Activated T-cell treated with anti-CD3 and anti-CD28 coated beads, Interleukin-2, amount 50 U/mL, for 72 hours (primary cell): ENCODE data around the gene INSR. TPM values are rescaled to one million over a fixed set of nuclear protein-coding genes. Genes with fewer than 3 reads are reported as not detected.

Experiments
- ATAC-seq, 2 donors: fragments of 150-1000 bp; cut with Tn5 transposase; replicated peaks in 1 of 2; 2 replicates each; pipeline ENCODE4 v1.10.0; 2021; ENCODE audit warnings: moderate library complexity in 2 of 2, mild to moderate bottlenecking in 1 of 2
- DNase-seq, 2 donors: peaks; one replicate each; pipeline ENCODE4 v3.0.0; 2021 to 2022; ENCODE audit warnings: mixed read lengths in 1 of 2
- H3K27ac Mint-ChIP-seq: one replicate; pipeline ENCODE4 v1.8.0; 2022; ENCODE audit warnings: mild to moderate bottlenecking, moderate library complexity, mixed read lengths
- H3K27me3 Mint-ChIP-seq: one replicate; pipeline ENCODE4 v1.8.0; 2022; ENCODE audit warnings: low read depth, mixed read lengths
- H3K36me3 Mint-ChIP-seq, 2 donors: one replicate each; pipeline ENCODE4 v1.8.0; 2022; ENCODE audit warnings: mixed read lengths in 2 of 2, mild to moderate bottlenecking in 1 of 2; ENCODE audit not compliant: insufficient read depth in 2 of 2
- H3K4me1 Mint-ChIP-seq: one replicate; pipeline ENCODE4 v1.8.0; 2022; ENCODE audit warnings: low read depth, mixed read lengths
- H3K4me3 Mint-ChIP-seq, 2 donors: one replicate each; pipeline ENCODE4 v1.8.0; 2022; ENCODE audit warnings: mild to moderate bottlenecking in 2 of 2, mixed read lengths in 2 of 2, moderate library complexity in 2 of 2
- H3K9me3 Mint-ChIP-seq, 2 donors: one replicate each; pipeline ENCODE4 v1.8.0; 2022; ENCODE audit warnings: mixed read lengths in 2 of 2
- total RNA-seq, 2 donors: library from RNA; stranded (reverse); gene quantifications; one replicate each; pipeline ENCODE4 v1.2.3, GENCODE V29; 2022

INSR gene
- total RNA-seq, 2 donors from 2014 or later, result 8.7 TPM

GRCh38 chr19:7142771-7143170 lies 151.4 kb downstream of the INSR start:
- no peaks in the 10 kb centered on the region for H3K27me3 Mint-ChIP-seq
- no peak for ATAC-seq
- no peaks in the 10 kb centered on the region for H3K4me1 Mint-ChIP-seq
- H3K9me3 Mint-ChIP-seq, result peaks cover 0 to 2% of the 10 kb centered on the region in 2 donors
- DNase-seq, result no peak
- H3K27ac Mint-ChIP-seq, result no peak overlapping the region
- no peak overlapping the region for H3K4me3 Mint-ChIP-seq
- peaks cover 0 to 2% of the 10 kb centered on the region in 2 donors for H3K36me3 Mint-ChIP-seq

GRCh38 chr19:7140137-7140536 lies 154.1 kb downstream of the INSR start:
- Mint-ChIP-seq H3K27me3 (no peaks in the 10 kb centered on the region), H3K27ac (no peak overlapping the region), H3K36me3 (peaks cover 0 to 2% of the 10 kb centered on the region in 2 donors), H3K9me3 (peaks cover 0 to 2% of the 10 kb centered on the region in 2 donors), H3K4me3 (no peak overlapping the region), H3K4me1 (no peaks in the 10 kb centered on the region)
- DNase-seq (no peak), ATAC-seq (no peak)

- Mint-ChIP-seq H3K27ac (no peak overlapping the region), H3K36me3 (peaks cover 0 to 2% of the 10 kb centered on the region in 2 donors), H3K4me3 (no peak overlapping the region), H3K9me3 (peaks cover 0 to 2% of the 10 kb centered on the region in 2 donors), H3K27me3 (no peaks in the 10 kb centered on the region), H3K4me1 (no peaks in the 10 kb centered on the region)
- no peak for ATAC-seq
- DNase-seq, result no peak
Measured at GRCh38 chr19:7139095-7139494, 155.1 kb downstream of the INSR start.

- peaks cover 0 to 2% of the 10 kb centered on the region in 2 donors for H3K36me3 Mint-ChIP-seq
- H3K27me3 Mint-ChIP-seq, result no peaks in the 10 kb centered on the region
- H3K4me3 Mint-ChIP-seq, result no peak overlapping the region
- H3K27ac Mint-ChIP-seq, result no peak overlapping the region
- DNase-seq (no peak), ATAC-seq (no peak)
- peaks cover 0 to 2% of the 10 kb centered on the region in 2 donors for H3K9me3 Mint-ChIP-seq
- H3K4me1 Mint-ChIP-seq, result no peaks in the 10 kb centered on the region
Measured at GRCh38 chr19:7138402-7138801, 155.8 kb downstream of the INSR start.

- ATAC-seq (no peak), DNase-seq (no peak)
- no peaks in the 10 kb centered on the region for H3K27me3 Mint-ChIP-seq
- no peak overlapping the region for H3K27ac Mint-ChIP-seq
- peaks cover 0 to 2% of the 10 kb centered on the region in 2 donors for H3K36me3 Mint-ChIP-seq
- H3K9me3 Mint-ChIP-seq, result peaks cover 0 to 2% of the 10 kb centered on the region in 2 donors
- no peaks in the 10 kb centered on the region for H3K4me1 Mint-ChIP-seq
- H3K4me3 Mint-ChIP-seq, result no peak overlapping the region
Measured at GRCh38 chr19:7137120-7137519, 157.1 kb downstream of the INSR start.

- H3K4me3 Mint-ChIP-seq, result no peak overlapping the region
- H3K9me3 Mint-ChIP-seq, result no peaks in the 10 kb centered on the region
- DNase-seq (no peak), ATAC-seq (no peak)
- H3K27ac Mint-ChIP-seq, result no peak overlapping the region
- no peaks in the 10 kb centered on the region for H3K27me3 Mint-ChIP-seq
- H3K36me3 Mint-ChIP-seq, result peaks cover 0 to 1% of the 10 kb centered on the region in 2 donors
- H3K4me1 Mint-ChIP-seq, result no peaks in the 10 kb centered on the region
Measured at GRCh38 chr19:7132054-7132453, 162.2 kb downstream of the INSR start.

GRCh38 chr19:7130043-7130442 lies 164.2 kb downstream of the INSR start:
- no peaks in the 10 kb centered on the region for H3K4me1 Mint-ChIP-seq
- H3K27ac Mint-ChIP-seq, result no peak overlapping the region
- no peak for ATAC-seq
- no peak for DNase-seq
- H3K4me3 Mint-ChIP-seq, result no peak overlapping the region
- H3K36me3 Mint-ChIP-seq, result peaks cover 9% of the 10 kb centered on the region in 2 donors
- H3K9me3 Mint-ChIP-seq, result peaks cover 0 to 11% of the 10 kb centered on the region in 2 donors
- H3K27me3 Mint-ChIP-seq, result no peaks in the 10 kb centered on the region

- no peaks in the 10 kb centered on the region for H3K27me3 Mint-ChIP-seq
- peaks cover 4 to 15% of the 10 kb centered on the region in 2 donors for H3K9me3 Mint-ChIP-seq
- H3K36me3 Mint-ChIP-seq, result peaks cover 14% of the 10 kb centered on the region in 2 donors
- H3K27ac Mint-ChIP-seq, result no peak overlapping the region
- DNase-seq, result no peak
- H3K4me3 Mint-ChIP-seq, result no peak overlapping the region
- no peak for ATAC-seq
- H3K4me1 Mint-ChIP-seq, result no peaks in the 10 kb centered on the region
Measured at GRCh38 chr19:7126132-7126531, 168.1 kb downstream of the INSR start.

GRCh38 chr19:7125221-7125620 lies 169.0 kb downstream of the INSR start:
- Mint-ChIP-seq H3K9me3 (peaks cover 4 to 15% of the 10 kb centered on the region in 2 donors), H3K27ac (no peak overlapping the region), H3K4me3 (no peak overlapping the region), H3K36me3 (peaks cover 13 to 14% of the 10 kb centered on the region in 2 donors), H3K4me1 (no peaks in the 10 kb centered on the region), H3K27me3 (no peaks in the 10 kb centered on the region)
- ATAC-seq (no peak), DNase-seq (no peak)

- H3K27ac Mint-ChIP-seq, result no peak overlapping the region
- H3K36me3 Mint-ChIP-seq, result peaks cover 13 to 14% of the 10 kb centered on the region in 2 donors
- no peaks in the 10 kb centered on the region for H3K4me1 Mint-ChIP-seq
- H3K4me3 Mint-ChIP-seq, result no peak overlapping the region
- no peak for DNase-seq
- H3K9me3 Mint-ChIP-seq, result peaks cover 4 to 15% of the 10 kb centered on the region in 2 donors
- ATAC-seq, result no peak
- no peaks in the 10 kb centered on the region for H3K27me3 Mint-ChIP-seq
Measured at GRCh38 chr19:7124782-7125181, 169.4 kb downstream of the INSR start.

GRCh38 chr19:7122701-7123100 lies 171.5 kb downstream of the INSR start:
- H3K27ac Mint-ChIP-seq, result no peak overlapping the region
- ATAC-seq, result no peak
- H3K4me3 Mint-ChIP-seq, result no peak overlapping the region
- H3K4me1 Mint-ChIP-seq, result no peaks in the 10 kb centered on the region
- DNase-seq, result no peak
- peaks cover 4 to 15% of the 10 kb centered on the region in 2 donors for H3K9me3 Mint-ChIP-seq
- peaks cover 13 to 14% of the 10 kb centered on the region in 2 donors for H3K36me3 Mint-ChIP-seq
- no peaks in the 10 kb centered on the region for H3K27me3 Mint-ChIP-seq

GRCh38 chr19:7120499-7120898 lies 173.7 kb downstream of the INSR start:
- peaks cover 8 to 9% of the 10 kb centered on the region in 2 donors for H3K36me3 Mint-ChIP-seq
- no peak overlapping the region for H3K27ac Mint-ChIP-seq
- no peak overlapping the region for H3K4me3 Mint-ChIP-seq
- no peaks in the 10 kb centered on the region for H3K4me1 Mint-ChIP-seq
- peaks cover 4 to 6% of the 10 kb centered on the region in 2 donors for H3K9me3 Mint-ChIP-seq
- no peaks in the 10 kb centered on the region for H3K27me3 Mint-ChIP-seq
- ATAC-seq, result no peak
- no peak for DNase-seq

GRCh38 chr19:7119582-7119981 lies 174.6 kb downstream of the INSR start:
- DNase-seq (no peak), ATAC-seq (no peak)
- no peaks in the 10 kb centered on the region for H3K27me3 Mint-ChIP-seq
- H3K9me3 Mint-ChIP-seq, result peaks cover under 1% of the 10 kb centered on the region in 2 donors
- no peaks in the 10 kb centered on the region for H3K4me1 Mint-ChIP-seq
- no peak overlapping the region for H3K27ac Mint-ChIP-seq
- H3K36me3 Mint-ChIP-seq, result peaks cover under 1% of the 10 kb centered on the region in 2 donors
- no peak overlapping the region for H3K4me3 Mint-ChIP-seq

GRCh38 chr19:7117248-7117647 lies 177.0 kb downstream of the INSR start:
- no peak overlapping the region for H3K4me3 Mint-ChIP-seq
- H3K4me1 Mint-ChIP-seq, result no peaks in the 10 kb centered on the region
- ATAC-seq, result no peak
- peaks cover 6% of the 10 kb centered on the region for H3K27me3 Mint-ChIP-seq
- no peak for DNase-seq
- no peaks in the 10 kb centered on the region for H3K9me3 Mint-ChIP-seq
- H3K36me3 Mint-ChIP-seq, result no peaks in the 10 kb centered on the region
- H3K27ac Mint-ChIP-seq, result no peak overlapping the region
